Activated T-cell treated with anti-CD3 and anti-CD28 coated beads for 48 hours (primary cell): Measurements from ENCODE around the gene ATP8B3.

Experiments used
- DNase-seq: peaks from one replicate; pipeline ENCODE4 v3.0.0-alpha.2; 2020; ENCODE audit warnings: low read depth

Gene ATP8B3, protein sequence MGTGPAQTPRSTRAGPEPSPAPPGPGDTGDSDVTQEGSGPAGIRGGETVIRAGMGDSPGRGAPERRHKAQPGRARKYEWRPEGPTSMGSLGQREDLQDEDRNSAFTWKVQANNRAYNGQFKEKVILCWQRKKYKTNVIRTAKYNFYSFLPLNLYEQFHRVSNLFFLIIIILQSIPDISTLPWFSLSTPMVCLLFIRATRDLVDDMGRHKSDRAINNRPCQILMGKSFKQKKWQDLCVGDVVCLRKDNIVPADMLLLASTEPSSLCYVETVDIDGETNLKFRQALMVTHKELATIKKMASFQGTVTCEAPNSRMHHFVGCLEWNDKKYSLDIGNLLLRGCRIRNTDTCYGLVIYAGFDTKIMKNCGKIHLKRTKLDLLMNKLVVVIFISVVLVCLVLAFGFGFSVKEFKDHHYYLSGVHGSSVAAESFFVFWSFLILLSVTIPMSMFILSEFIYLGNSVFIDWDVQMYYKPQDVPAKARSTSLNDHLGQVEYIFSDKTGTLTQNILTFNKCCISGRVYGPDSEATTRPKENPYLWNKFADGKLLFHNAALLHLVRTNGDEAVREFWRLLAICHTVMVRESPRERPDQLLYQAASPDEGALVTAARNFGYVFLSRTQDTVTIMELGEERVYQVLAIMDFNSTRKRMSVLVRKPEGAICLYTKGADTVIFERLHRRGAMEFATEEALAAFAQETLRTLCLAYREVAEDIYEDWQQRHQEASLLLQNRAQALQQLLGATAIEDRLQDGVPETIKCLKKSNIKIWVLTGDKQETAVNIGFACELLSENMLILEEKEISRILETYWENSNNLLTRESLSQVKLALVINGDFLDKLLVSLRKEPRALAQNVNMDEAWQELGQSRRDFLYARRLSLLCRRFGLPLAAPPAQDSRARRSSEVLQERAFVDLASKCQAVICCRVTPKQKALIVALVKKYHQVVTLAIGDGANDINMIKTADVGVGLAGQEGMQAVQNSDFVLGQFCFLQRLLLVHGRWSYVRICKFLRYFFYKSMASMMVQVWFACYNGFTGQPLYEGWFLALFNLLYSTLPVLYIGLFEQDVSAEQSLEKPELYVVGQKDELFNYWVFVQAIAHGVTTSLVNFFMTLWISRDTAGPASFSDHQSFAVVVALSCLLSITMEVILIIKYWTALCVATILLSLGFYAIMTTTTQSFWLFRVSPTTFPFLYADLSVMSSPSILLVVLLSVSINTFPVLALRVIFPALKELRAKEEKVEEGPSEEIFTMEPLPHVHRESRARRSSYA (N-terminal part only)

DNA sequence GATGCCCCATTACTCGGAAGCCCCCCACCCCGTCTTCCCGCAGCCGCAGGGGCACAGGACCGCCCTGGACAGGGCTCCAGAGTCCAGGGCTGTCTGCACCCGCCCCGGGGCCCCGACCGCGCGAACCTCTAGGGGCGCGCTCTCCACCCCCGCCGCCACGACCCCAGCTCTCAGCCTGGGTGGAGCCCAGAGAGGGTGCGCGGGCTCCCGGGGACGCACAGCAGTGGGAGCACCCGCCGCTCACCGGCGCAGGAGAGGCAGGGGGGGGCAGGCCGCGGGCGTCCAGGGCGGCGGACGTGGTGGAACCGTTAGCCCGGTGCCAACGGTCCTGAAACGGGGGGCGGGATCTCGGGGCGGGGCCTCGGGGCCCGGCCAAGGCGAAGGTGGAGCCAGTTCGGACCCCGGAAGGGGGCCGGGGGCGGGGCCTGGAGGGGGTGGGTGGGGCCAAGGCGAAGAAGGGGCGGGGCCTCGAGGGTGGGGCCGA, at the start of gene ATP8B3:
Gene ATP8B3, minus strand, starts transcription at position 335 of the 484 bp plus-strand sequence. CDS start 540 bp downstream, outside the sequence.
- DNase-seq: no peak

- DNase-seq: no peak
These were observed 49.5 kb upstream of the ATP8B3 start for GRCh38 chr19:1861599-1862031.

- DNase-seq: no peak
These were observed 48.9 kb upstream of the ATP8B3 start for GRCh38 chr19:1860821-1861598.

- peak; percentile 37 for DNase-seq
These were observed 48.1 kb upstream of the ATP8B3 start for GRCh38 chr19:1860042-1860775.

DNA sequence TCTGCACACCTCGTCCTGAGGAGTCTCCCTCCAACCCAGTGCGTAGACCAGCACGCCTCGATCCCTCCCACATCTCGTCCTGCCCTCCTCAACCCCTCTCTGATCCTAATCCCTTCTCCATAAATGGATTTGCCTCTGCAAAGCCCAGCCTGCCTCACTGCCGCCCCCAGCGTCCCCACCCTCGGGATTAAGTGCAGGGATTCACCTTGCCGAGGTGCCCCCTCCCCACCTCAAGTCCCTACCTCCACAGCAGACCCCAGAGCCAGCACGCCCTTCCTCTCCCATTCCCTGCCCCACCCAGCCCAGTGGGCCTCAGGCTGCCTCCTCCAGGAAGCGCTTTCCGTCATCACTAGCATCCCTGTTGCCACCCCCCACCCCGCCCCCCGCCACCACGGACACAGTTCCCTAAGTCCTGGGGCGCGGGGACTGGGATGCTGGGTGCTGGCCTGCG, 47.3 kb upstream of the ATP8B3 start:
- DNase-seq: no peak

DNA sequence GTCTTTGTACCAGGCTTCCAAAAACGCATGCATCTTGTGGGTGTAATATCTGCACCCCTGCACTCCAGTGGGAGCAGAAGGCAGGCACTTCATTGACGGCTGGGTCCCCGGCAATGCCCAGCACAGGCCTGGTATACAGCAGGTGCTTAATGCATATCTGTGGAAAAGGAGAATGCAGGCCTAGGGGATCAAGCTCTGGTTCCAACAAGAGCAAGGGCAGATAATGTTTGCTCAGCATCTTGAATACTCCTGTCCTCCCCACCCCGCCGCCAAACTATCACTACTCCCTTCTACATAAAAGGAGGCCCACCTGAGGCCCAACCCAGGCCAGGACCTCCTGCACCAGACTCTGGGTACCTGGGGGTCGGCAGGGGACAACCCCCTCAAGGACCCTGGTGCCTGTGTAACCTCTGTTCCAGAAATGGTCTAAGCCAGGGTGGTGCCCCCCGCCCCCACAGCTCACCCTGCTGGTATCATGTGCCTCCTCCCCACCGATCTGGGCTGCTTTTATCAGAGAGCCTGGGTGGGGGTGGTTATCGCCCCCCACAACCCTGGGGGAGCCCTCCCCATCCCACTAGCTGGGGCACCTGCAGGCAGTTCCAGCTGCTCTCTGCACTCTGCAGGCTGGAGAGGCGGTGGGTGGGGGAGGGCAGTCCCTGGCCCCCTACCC, 46.5 kb upstream of the ATP8B3 start:
- no peak for DNase-seq

- DNase-seq: no peak
These were observed 45.7 kb upstream of the ATP8B3 start for GRCh38 chr19:1857648-1858326.

- peak; percentile 51 for DNase-seq
These were observed 44.9 kb upstream of the ATP8B3 start for GRCh38 chr19:1856698-1857603.

- DNase-seq: no peak
These were observed 44.2 kb upstream of the ATP8B3 start for GRCh38 chr19:1856345-1856697.

DNA sequence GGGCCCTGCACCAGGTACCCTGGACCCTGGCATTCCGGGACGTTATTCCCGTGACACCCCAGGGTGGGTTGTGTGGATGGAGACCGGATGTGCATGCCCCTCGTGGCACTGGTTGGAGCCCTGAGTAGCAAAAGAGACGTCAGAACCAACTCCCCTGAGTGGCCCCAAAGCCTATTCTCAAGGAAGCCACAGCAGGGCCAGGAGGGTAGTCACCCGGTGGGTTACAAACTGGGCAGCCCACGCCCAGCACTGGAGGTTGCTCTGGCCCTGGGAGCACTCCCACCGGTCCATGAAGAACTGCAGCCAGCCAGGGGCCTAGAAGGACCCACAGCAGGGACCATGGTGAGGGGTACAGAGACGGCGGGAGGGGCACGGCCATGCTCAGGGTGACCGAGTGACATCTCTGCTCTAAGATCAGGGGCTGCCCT, 43.8 kb upstream of the ATP8B3 start:
- DNase-seq: peak; percentile 45

DNA sequence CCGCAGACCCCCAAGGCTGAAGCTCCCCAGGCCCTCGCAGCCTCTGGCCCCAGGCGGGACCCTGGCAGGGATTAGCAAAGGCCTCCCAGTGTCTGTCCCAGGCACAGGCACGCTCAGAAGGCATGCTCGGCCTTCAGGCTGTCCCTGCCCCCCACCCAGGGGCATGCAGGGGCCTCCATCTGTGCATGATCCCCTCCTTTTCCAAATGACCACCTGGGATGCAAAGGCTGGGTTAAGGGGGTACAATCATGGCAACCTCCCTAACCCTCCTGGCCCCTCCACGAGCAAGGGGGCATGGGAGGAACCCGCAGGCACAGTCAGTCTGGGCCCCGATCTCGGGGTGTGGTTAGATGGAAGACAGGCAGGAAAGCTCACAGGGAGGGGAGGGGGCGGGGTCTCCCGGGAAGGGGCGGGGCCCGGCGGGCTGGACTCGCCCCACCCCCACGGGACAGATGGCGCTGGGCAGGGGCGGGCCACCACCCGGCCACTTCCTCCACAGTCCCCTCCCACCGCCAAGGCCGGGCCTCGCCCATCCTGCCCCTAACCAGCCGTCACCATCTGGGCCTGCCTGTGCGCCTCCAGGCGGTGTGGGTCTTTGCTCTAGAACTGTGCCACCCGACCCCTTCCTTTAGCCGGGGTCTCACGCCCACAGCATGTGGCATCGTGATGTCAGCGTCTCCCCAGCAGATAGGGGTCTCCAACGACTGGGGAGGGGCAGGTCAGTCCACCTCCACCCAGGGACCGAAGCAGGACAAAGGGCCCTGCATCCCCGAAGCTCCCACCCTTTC, 43.2 kb upstream of the ATP8B3 start:
- peak; percentile 86 for DNase-seq

DNA sequence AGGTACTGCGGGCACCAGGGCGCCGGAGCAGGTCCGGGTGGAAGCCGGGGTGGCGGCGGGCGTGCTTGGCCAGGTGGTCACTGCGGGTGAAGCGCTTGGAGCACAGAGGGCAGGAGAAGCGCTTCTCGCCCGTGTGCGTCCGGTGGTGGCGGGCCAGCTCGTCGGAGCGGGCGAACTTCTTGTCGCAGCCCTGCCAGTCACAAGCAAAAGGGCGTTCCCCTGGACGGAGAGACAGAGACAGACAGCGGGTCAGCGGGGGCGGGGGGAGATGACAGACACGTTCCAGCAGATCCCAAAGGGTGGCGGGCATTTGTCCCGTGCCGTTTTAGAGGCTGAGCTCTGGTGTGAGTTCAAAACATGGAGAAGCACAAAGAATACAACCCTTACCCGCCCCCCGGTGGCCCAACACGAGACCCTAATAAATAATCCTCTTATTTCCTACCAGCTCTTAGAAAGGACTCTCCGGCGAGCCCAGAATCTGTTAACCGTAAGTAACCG, 42.5 kb upstream of the ATP8B3 start:
- no peak for DNase-seq

- DNase-seq: no peak
These were observed 42.0 kb upstream of the ATP8B3 start for GRCh38 chr19:1854039-1854541.

DNA sequence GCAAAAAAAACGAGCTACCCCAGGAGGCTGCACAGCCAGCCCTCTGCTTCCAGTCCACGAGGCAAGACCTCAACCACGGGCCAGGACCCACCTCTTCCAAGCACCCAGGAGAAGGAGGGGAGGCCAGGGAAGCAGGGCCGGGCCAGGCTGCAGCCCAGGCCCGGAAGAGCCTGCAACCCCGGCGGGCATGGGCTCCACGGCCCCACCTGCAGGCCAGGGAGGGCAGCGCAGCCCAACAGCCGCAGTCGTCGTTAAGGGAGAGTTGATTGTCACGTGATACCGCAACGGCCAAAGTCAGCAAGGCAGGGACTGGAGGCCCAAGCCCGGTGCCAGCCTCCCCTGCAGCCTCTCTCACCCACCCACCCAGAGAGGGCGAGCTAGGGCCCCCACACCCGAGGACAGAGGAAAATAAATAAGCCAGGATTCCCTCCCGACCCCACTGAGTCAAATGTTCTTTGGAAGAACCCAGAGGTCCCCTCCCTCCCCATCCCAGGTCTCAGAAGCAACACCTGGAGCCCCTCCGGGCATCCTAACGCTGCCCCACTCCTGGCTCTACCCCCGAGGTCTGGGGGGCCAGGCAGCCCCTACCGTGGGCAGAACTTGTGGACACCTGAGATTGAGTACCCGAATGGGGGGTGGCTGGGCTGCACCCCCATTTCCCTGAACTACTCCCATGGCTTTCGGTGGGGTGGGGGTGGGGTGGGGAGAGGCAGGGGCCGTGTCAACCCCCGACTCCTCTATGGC, 41.4 kb upstream of the ATP8B3 start:
- DNase-seq: peak; percentile 87

GRCh38 chr19:1852581-1853128, 40.6 kb upstream of the ATP8B3 start:
- DNase-seq: no peak
